Cerebellar cortex (tissue), 1 donor: ENCODE measurements around the gene GP9.

ENCODE experiments used
- DNase-seq: peaks from one replicate; pipeline ENCODE4 v3.0.0-alpha.2; 2015; ENCODE audit warnings: low spot score

Gene GP9

DNA sequence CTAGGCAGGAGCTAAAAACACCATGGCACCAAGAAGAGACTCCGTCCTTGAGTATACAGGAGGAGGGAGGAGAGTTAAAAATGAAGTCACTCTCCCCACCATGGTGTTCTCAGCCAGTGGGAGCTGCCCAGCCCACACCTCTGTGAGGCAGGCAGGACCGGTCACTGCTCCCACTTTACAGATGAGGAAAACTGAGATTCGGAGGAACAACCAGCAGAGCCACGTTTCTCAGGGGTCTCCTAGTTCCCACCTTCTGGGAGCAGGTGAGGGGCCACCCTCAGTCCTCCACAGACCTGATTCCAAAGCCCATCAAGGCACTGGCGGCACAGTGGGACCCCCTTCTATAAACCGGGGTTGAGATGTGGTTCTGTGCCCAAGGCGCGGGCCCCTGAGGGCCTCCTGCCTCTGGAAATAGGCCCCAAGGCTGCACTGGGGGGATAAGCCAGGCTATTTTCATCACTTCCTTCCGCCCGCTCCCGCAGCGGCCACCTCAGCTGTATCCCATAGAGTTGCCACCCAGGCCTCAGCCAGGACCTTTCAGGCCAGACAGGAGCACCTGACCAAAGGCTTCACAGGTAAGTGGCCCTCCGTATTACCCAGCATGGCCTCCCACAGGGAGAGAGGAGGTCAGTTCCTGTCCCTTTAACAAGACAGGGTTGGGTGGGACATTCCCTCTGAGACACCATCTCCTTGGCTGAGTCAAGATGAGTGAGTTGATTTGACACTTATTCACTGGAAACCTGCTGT is at the start of gene GP9:
Gene GP9, plus strand, starts transcription at position 504 of the 747 bp plus-strand sequence. CDS start 961 bp downstream, outside the sequence.
- DNase-seq = no peak

GRCh38 chr3:129013491-129013891 is 47.1 kb upstream of the GP9 start:
- no peak for DNase-seq

GRCh38 chr3:129014148-129014547 is 46.4 kb upstream of the GP9 start:
- no peak for DNase-seq

GRCh38 chr3:129014793-129015345 is 45.7 kb upstream of the GP9 start:
- DNase-seq = no peak

DNA sequence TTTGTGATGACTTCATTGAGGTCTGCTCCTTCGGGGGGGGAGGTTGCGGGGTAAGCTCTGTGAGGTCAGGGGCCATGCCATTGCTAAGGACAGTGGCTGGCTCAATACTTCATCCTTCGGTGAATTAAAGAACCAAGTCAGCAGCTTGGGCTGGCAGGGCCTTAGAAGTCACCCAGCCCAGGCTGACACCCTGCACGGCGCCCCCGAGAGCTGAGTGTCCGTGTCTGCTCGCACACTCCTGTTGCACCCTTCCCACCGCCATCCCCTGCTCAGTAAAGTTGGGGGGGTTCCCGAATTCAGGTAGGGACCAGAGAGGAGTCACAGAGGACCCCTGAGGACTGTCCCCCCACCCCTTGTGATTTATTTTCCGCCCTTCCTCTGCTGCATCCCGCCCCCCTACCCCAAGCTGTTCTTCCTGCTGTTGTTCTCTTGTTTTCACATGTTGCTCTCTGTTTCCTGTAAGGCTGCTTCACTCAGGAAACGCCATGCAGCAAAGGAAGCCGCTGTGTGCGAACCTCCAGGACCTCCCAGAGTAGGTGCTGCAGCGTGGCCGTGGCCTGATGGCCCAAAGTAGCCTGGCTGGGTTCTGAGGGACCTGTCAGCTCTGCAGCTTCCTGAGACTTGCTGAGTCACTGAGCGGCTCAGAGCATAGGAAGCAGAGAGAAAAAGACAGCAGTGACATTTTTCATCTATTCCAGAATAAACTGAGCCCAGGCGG is 45.0 kb upstream of the GP9 start:
- no peak for DNase-seq

GRCh38 chr3:129016356-129016719 is 44.2 kb upstream of the GP9 start:
- DNase-seq = no peak

GRCh38 chr3:129016720-129017483 is 43.7 kb upstream of the GP9 start:
- DNase-seq = no peak

- no peak for DNase-seq
Measured at GRCh38 chr3:129017484-129017899, 43.1 kb upstream of the GP9 start.

GRCh38 chr3:129018271-129018670 is 42.3 kb upstream of the GP9 start:
- DNase-seq = no peak

- no peak for DNase-seq
Measured at GRCh38 chr3:129018751-129019150, 41.8 kb upstream of the GP9 start.

DNA sequence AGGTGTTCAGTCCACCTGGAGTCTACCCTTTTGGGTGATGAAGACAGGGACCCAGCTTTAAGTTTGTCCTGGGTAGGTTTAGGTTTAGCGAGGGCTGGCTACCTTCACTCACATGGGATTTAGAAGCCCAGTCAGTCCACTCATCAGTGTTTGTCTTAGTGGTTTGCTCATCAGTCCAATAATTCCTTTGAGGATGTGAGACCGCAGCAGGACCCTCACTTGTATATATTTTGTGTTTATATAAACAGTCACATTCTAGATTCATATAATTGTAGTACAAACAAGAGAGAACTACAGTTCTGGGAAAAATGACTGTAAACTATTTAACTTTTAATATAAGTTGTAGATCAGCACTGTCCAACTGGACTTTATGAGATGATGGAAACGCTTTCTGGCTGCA is 41.3 kb upstream of the GP9 start:
- no peak for DNase-seq

DNA sequence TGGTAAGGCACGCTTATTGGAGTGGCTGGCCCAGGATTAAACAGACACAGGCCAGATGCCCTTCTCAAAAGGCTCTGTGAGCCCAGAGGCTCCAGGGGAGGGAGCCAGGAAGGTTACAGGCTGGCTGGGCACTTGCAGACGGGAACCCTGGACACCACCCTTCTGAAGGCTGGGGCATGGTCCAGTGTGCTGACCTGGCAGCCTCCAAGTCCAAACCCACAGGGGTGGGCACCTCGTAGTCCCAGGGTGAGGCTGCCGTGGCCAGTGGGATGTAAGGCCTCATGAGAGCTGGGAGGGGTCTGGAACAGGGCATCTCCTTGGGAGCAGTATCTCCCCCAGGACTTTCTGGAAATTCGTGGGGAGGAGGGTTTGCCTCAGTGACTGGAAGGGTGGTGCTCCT is 39.9 kb upstream of the GP9 start:
- DNase-seq = no peak

GRCh38 chr3:129021140-129021551 is 39.4 kb upstream of the GP9 start:
- DNase-seq = no peak

DNA sequence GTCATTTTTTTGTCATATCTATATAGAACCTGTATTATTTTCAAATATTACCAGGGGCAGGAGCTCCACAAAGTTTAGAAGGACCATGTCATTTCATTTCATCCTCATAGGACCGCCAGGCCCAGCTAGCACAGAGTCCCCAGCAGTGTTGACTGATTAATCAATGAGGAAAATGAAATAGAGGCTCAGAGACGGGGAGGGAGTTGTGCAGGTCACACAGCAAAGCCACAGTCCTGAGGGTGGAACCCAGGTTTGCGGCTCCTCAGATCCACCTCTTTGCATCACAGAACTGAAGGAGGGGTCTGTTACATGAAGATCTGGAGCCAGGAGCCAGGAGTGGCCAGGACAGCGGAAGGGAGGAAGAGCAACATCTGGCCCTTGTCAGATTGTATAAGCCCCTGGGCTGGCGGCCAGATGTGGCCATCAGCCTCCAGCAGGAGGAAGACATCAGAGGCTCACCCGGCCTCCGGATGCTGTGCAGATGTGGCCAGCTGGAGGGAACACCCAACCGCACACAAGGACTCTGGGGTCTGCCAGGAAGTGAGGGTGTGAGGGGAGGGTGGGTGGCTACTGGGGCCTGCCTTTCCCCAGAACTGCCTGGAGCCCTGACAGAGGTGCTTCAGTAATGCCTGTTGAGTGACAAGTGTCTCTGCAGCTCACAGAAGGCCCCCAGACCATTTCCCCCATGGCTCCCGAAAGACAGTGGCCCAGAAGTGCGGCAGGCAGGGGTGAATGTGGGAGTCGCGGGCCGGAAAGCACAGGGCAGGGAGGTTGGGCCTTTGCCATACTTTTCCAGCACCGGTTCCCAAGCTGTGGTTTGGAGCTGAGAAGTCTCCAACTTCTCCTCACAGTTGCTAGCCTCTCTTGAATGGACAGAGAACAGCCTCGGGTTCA is 38.2 kb upstream of the GP9 start:
- DNase-seq = no peak

- DNase-seq = no peak
Measured at GRCh38 chr3:129023008-129023358, 37.6 kb upstream of the GP9 start.

GRCh38 chr3:129023909-129024308 is 36.7 kb upstream of the GP9 start:
- peak; percentile 64 for DNase-seq

DNA sequence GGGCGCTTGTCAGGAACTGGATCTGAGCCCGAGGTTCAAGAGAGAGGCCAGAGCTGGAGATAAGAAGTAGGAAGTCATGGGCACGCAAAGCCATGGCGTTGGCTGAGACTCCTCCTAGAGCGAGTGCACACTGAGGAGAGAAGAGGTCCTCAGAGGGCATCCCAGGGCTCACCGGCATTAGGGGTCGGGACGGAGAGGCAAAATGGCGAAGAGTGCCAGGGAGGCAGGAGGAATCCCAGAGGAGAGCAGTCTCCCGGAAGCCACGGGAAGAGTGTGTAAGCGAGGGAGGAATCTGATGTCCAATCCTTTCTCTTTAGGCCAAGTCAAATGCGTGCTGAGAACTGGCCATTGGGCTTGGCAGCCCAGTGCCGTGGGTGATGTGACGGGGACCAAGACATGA is 35.5 kb upstream of the GP9 start:
- no peak for DNase-seq

- DNase-seq = peak; percentile 64
Measured at GRCh38 chr3:129025691-129026435, 34.7 kb upstream of the GP9 start.

GRCh38 chr3:129026728-129027543 is 33.6 kb upstream of the GP9 start:
- DNase-seq = peak; percentile 88

- DNase-seq = no peak
Measured at GRCh38 chr3:129027544-129027880, 33.1 kb upstream of the GP9 start.
